Spleen (tissue), 7 donors: ENCODE results near the gene ZNRF2.

Experiments
- POLR2A ChIP-seq, 3 donors: fragments of 450-650 bp; IDR thresholded peaks; one replicate each; pipeline ENCODE4 v1.5.1; 2017; ENCODE audit warnings: antibody characterized with exemption in 3 of 3, mild to moderate bottlenecking in 1 of 3
- POLR2AphosphoS5 ChIP-seq, 3 donors: sonication (generic); formaldehyde crosslinking; IDR thresholded peaks; one replicate each; pipeline ENCODE4 v1.5.1; 2017; ENCODE audit warnings: antibody characterized with exemption in 3 of 3
- TF ChIP-seq, protein P1 (sequence below), 11 experiments: fragments of 200-600 bp in 7 of 11; fragments of 450-650 bp in 4 of 11; sonication (generic) in 4 of 11; IDR thresholded peaks in 8 of 11; conservative IDR thresholded peaks in 3 of 11; 1 replicate in 7 of 11; 2 replicates in 4 of 11; pipeline versions ENCODE4 v1.4.0 to v1.8.0; 2016 to 2021; ENCODE audit warnings: antibody characterized with exemption in 11 of 11, inconsistent platforms in 4 of 11, mild to moderate bottlenecking in 1 of 11
- donor health status: DM: no; HTN: no; CAD: no; lungs with moderate emphysema.
- donor health status: DM: no; HTN: no; CAD: no.
- donor health status: DM: no; HTN: no; CAD: no.

DNA sequence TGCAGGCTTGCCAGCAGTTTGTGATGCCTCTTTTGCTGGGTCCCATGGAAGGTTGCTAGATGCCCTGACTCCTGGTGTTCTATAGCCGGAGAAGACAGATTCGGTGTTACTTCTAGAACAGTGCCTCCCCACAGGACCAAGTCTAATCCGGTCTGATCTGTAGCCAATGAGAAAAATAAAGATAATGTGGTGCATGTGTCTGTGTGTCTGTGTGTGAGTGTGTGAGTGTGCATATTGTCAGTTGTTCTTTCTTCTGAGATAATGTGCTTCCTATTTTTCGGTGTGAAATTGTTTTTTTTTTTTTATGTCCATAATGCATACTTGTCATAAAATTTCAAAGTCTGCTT, 29.7 kb upstream of the ZNRF2 start:
- TF ChIP-seq, protein P1, sequence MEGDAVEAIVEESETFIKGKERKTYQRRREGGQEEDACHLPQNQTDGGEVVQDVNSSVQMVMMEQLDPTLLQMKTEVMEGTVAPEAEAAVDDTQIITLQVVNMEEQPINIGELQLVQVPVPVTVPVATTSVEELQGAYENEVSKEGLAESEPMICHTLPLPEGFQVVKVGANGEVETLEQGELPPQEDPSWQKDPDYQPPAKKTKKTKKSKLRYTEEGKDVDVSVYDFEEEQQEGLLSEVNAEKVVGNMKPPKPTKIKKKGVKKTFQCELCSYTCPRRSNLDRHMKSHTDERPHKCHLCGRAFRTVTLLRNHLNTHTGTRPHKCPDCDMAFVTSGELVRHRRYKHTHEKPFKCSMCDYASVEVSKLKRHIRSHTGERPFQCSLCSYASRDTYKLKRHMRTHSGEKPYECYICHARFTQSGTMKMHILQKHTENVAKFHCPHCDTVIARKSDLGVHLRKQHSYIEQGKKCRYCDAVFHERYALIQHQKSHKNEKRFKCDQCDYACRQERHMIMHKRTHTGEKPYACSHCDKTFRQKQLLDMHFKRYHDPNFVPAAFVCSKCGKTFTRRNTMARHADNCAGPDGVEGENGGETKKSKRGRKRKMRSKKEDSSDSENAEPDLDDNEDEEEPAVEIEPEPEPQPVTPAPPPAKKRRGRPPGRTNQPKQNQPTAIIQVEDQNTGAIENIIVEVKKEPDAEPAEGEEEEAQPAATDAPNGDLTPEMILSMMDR (IDR thresholded peaks at IDR 0.05 in 8 of 11, conservative IDR thresholded peaks at IDR 0.05 in 3 of 11) = no peak
- TF ChIP-seq POLR2A (IDR thresholded peaks at IDR 0.05) (no peak), POLR2AphosphoS5 (IDR thresholded peaks at IDR 0.05) (no peak)
